T-cell (primary cell): Measurements from ENCODE around the gene LCN15. TPM values are rescaled to one million over a fixed set of nuclear protein-coding genes. Genes with fewer than 3 reads are reported as not detected.
A peak's percentile ranks its signal among the peaks of the same experiment; 100 is the strongest.
"Not testable (repeated sequence)": the region's sequence is repeated elsewhere in the genome, so short reads cannot be mapped to it uniquely, and the experiment has no call there.

Experiments
- ATAC-seq, 4 experiments: fragments of 200-7000 bp in 3 of 4; fragments of 150-1000 bp in 1 of 4; cut with Tn5 transposase; replicated peaks in 1 of 4; 1 replicate in 3 of 4; 2 replicates in 1 of 4; pipeline ENCODE4 v1.10.0; 2021; ENCODE audit warnings: moderate library complexity in 3 of 4, mild to moderate bottlenecking in 2 of 4, moderate number of reproducible peaks in 1 of 4
- CTCF ChIA-PET, 2 donors: fragments of 300-600 bp; sonication (Branson Sonifier 250); formaldehyde crosslinking; loops; one replicate each; lab custom pipeline; 2022; ENCODE audit warnings: antibody characterized with exemption in 2 of 2; lab: Charles Lee
- POLR2A ChIA-PET, 2 donors: fragments of 300-600 bp; sonication (Branson Sonifier 250); formaldehyde crosslinking; loops; one replicate each; lab custom pipeline; 2022; ENCODE audit warnings: antibody characterized with exemption in 2 of 2; lab: Charles Lee
- DNase-seq, 35 experiments: peaks; one replicate each; pipeline versions ENCODE4 v3.0.0 to v3.0.0-alpha.2; 2013 to 2023
- H3K27ac ChIP-seq: one replicate; pipeline ENCODE4 v1.5.1; 2013; ENCODE audit warnings: low read length
- H3K27me3 ChIP-seq, 2 experiments: replicated peaks in 1 of 2; 1 replicate in 1 of 2; 2 replicates in 1 of 2; pipeline versions ENCODE4 v1.6.1 to v1.7.0; 2013; ENCODE audit warnings: low read length in 1 of 2, mixed read lengths in 1 of 2; ENCODE audit not compliant: control insufficient read depth in 2 of 2, insufficient read depth in 2 of 2; ENCODE audit errors: extremely low read depth in 1 of 2
- H3K36me3 ChIP-seq, 2 donors: 1 replicate in 1 of 2; 2 replicates in 1 of 2; pipeline versions ENCODE4 v1.6.1 to v1.7.0; 2013; ENCODE audit warnings: low read length in 1 of 2; ENCODE audit not compliant: control insufficient read depth in 2 of 2, insufficient read depth in 1 of 2; ENCODE audit errors: extremely low read depth in 1 of 2
- H3K4me1 ChIP-seq, 2 experiments: 1 replicate in 1 of 2; 2 replicates in 1 of 2; pipeline versions ENCODE4 v1.6.1 to v1.7.0; 2013; ENCODE audit warnings: low read length in 2 of 2, mixed read lengths in 1 of 2; ENCODE audit not compliant: insufficient read depth in 2 of 2, control insufficient read depth in 1 of 2; ENCODE audit errors: extremely low read depth in 1 of 2
- H3K4me3 ChIP-seq, 2 donors: 1 replicate in 1 of 2; 2 replicates in 1 of 2; pipeline versions ENCODE4 v1.5.1 to v1.7.0; 2013; ENCODE audit warnings: mild to moderate bottlenecking in 2 of 2, low read length in 1 of 2, moderate library complexity in 1 of 2; ENCODE audit not compliant: control insufficient read depth in 1 of 2; ENCODE audit errors: extremely low read depth in 1 of 2
- H3K9me3 ChIP-seq: 2 replicates; pipeline ENCODE4 v1.7.0; 2013
- H3K27ac Mint-ChIP-seq, 2 donors: one replicate each; pipeline ENCODE4 v1.8.0; 2020 to 2021; ENCODE audit warnings: mild to moderate bottlenecking in 2 of 2, mixed read lengths in 2 of 2
- H3K27me3 Mint-ChIP-seq, 2 donors: one replicate each; pipeline ENCODE4 v1.8.0; 2021 to 2022; ENCODE audit warnings: mixed read lengths in 2 of 2
- H3K36me3 Mint-ChIP-seq: one replicate; pipeline ENCODE4 v1.8.0; 2021; ENCODE audit warnings: mixed read lengths
- H3K4me1 Mint-ChIP-seq, 3 donors: one replicate each; pipeline ENCODE4 v1.8.0; 2020 to 2022; ENCODE audit warnings: mixed read lengths in 3 of 3, mild to moderate bottlenecking in 1 of 3
- H3K4me3 Mint-ChIP-seq, 3 donors: one replicate each; pipeline ENCODE4 v1.8.0; 2020 to 2022; ENCODE audit warnings: mild to moderate bottlenecking in 3 of 3, mixed read lengths in 3 of 3, moderate library complexity in 3 of 3
- H3K9me3 Mint-ChIP-seq, 3 donors: one replicate each; pipeline ENCODE4 v1.8.0; 2020 to 2022; ENCODE audit warnings: mixed read lengths in 3 of 3
- WGBS: methylation state at CpG from one replicate; pipeline ENCODE4 v1.1.5; 2013; ENCODE audit warnings: missing lambda C conversion rate; ENCODE audit not compliant: insufficient coverage; 5-methylcytosine and 5-hydroxymethylcytosine counted together
- total RNA-seq, 35 experiments: library from RNA in 6 of 35; stranded (reverse) in 6 of 35; fragments of 120-200 nt in 1 of 35; gene quantifications; one replicate each; pipeline versions ENCODE4 v1.2.1 to v1.2.4 and lab custom pipeline; 2013 to 2026

LCN15 gene
- total RNA-seq, 5 donors from 2014 or later (not counting 1 experiment from before 2014, with no cell fraction given) = not detected

DNA sequence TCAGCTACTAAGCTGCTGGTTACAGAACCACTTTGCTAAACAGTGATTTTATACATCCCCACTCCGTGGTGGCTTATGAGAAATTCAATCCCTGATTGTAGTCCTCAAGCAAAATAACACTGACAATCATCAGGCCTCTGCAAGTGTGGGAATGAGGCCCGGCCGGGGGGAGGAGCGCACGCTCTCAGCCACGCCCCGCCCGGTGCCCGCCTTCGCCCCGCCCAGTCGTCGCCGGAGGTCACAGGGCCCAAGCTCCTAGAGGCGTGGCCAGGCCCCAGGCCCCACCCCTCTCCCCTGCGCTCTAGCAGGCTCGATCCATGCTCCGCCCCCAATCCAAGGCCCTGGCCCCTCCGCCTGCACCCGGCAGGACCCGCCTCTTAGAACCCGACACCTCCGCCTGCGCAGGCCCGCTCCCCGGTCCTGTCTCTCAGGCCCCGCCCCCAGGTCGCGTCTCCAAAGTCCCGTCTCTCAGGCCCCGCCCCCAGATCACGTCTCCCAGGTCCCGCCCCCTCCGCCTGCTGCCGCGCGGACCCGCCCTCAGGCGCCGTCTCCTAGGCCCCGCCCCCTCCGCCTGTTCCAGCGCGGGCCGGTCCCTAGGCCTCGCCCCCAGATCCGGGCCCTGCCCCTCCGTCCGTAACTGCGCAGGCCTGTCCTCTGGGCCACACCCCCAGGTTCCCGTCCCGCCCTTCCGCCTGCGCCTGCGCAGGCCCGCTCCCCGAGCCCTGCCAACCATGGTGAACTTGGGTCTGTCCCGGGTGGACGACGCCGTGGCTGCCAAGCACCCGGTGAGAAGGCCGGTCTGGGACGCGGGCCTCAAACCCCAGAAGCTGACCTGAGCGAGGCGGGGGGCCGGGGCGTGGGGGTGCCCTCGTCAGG is 26.6 kb upstream of the LCN15 start, which contains the start of gene TMEM141:
Gene TMEM141, plus strand, starts transcription at position 705 of the 876 bp plus-strand sequence. Its CDS starts 27 bp downstream, at position 732.
- peaks cover 0 to 4% of the 10 kb centered on the region in 2 experiments for H3K27me3 ChIP-seq
- no peaks in the 10 kb centered on the region for H3K9me3 ChIP-seq
- Mint-ChIP-seq H3K36me3 (peaks cover 5% of the 10 kb centered on the region), H3K9me3 (no peaks in the 10 kb centered on the region), H3K4me3 (peak within 1 kb of the TSS; percentile 78 to 82 (median 80)), H3K4me1 (peaks cover 12 to 29% (median 21%) of the 10 kb centered on the region in 3 donors), H3K27ac (peak within 1 kb of the TSS; percentile 89 to 91), H3K27me3 (peaks cover 0 to 3% of the 10 kb centered on the region in 2 donors)
- H3K4me1 ChIP-seq = peaks cover 7 to 40% of the 10 kb centered on the region in 2 experiments
- ChIA-PET POLR2A (interaction anchor here (0.5 to 0.6 kb wide), 2 partner anchors 95 to 450 kb away, joined by 3 read pairs; no protein-coding TSS in a partner anchor), CTCF (interaction anchor here (0.6 to 1.2 kb wide), 7 partner anchors 16 to 398 kb away, joined by 3 to 8 read pairs (median 3); partner anchors contain the start of gene TRAF2 (in 1 of the 2))
- H3K4me3 ChIP-seq = peak within 1 kb of the TSS; percentile 75 to 86
- WGBS = under 1% methylated on average over 66 of the region's 70 CpGs
- peak; percentile 87 to 91 (median 90) for ATAC-seq
- DNase-seq = peak; percentile 98 to 100 (median 100)
- peak within 1 kb of the TSS; percentile 97 for H3K27ac ChIP-seq
- peaks cover 0 to 7% of the 10 kb centered on the region in 2 donors for H3K36me3 ChIP-seq

DNA sequence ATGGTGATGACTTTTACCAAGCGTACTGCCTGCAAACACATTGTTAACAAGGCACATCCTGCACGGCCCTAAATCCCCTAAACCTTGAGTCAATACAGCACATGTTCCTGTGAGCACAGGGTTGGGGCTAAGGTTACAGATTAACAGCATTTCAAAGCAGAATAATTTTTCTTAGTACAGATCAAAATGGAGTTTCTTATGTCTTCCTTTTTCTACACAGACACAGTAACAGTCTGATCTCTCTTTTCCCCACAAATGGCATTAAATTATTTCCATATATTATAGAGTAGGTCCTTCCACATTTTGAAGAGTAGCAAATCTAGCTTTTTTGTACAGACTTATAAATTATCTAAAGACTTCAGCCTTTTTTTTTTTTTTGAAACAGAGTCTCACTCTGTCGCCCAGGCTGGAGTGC is 25.2 kb upstream of the LCN15 start:
- no peak for DNase-seq
- Histone ChIP-seq H3K4me1 (peaks cover 7 to 36% of the 10 kb centered on the region in 2 experiments), H3K27me3 (peaks cover 0 to 4% of the 10 kb centered on the region in 2 experiments), H3K27ac (no peak overlapping the region), H3K4me3 (no peak overlapping the region), H3K36me3 (peaks cover 0 to 7% of the 10 kb centered on the region in 2 donors), H3K9me3 (no peaks in the 10 kb centered on the region)
- no peak overlapping the region for H3K4me3 Mint-ChIP-seq
- POLR2A ChIA-PET = no interaction called here
- H3K36me3 Mint-ChIP-seq = peaks cover 5% of the 10 kb centered on the region
- H3K9me3 Mint-ChIP-seq = no peaks in the 10 kb centered on the region
- no peak overlapping the region for H3K27ac Mint-ChIP-seq
- H3K4me1 Mint-ChIP-seq = peaks cover 12 to 28% (median 20%) of the 10 kb centered on the region in 3 donors
- no peak for ATAC-seq
- CTCF ChIA-PET = interaction anchor here in 1 of 2 donors (0.7 kb wide), 1 partner anchor 246 kb away, joined by 4 read pairs; no protein-coding TSS in a partner anchor
- H3K27me3 Mint-ChIP-seq = peaks cover 0 to 3% of the 10 kb centered on the region in 2 donors
- 86% methylated on average over 1 of the region's 3 CpGs for WGBS

DNA sequence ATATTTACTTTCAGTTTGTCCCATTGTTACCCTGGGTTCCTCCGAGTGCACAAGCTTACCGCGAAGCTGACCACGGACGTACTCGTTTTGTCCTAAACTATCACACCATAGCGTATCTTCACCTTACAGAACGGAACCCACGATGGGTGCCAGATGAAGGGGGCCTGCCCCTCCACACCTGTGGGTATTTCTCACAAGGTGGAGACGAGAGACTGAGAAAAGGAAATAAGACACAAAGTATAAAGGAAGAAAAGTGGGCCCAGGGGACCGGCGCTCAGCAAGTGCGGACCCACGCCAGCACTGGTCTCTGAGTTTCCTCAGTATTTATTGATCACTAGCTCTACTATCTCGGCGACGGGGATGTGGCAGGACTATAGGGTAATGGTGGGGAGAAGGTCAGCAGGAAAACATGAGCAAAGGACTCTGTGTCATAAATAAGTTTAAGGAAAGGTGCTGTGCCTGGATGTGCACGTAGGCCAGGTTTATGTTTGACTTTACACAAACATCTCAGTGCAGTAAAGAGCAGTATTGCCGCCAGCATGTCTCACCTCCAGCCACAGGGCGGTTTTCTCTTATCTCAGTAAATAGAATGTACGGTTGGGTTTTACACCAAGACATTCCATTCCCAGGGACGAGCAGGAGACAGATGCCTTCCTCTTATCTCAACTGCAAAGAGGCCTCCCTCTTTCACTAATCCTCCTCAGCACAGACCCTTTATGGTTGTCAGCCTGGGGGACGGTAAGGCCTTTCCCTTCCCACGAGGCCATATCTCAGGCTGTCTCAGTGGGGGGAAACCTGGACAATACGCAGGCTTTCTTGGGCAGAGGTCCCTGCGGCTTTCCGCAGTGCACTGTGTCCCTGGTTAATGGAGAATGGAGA is 24.6 kb upstream of the LCN15 start:
- H3K27ac ChIP-seq, POLR2A ChIA-PET: not testable (repeated sequence)
- H3K27ac Mint-ChIP-seq = peak overlapping the region in 1 of 2 donors; percentile 24

DNA sequence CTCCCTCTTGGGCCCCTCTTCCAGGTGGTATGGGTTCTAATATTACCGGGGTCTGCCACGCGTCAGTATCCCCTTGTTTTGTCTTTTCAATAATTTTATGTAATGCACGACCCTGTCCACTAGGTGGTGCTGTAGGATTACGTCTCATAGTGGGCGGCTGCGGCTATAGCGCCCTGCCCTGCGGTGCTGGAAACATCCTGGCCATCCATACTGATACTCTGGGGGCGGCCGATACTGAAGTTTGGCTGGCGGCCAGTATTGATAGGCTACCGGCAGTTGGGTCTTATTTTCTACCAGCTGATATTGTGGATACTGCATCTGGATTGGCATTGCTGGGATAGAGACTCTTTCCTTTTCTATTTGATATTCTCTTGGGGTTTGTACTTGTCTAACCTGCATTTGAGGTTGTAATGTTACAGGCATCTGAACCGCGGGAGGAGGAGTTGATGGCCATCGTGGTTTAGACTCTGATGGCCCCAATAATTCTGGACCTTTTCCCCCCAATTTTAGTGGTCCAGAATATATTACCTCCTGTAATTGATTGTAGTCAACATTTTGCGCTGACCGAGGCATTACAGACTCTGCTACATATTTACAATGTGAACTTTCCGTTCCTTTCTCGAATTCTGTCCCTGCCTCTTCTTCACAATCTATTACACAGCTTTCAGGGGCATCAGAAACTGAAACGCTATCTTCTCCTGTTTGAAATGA is 23.5 kb upstream of the LCN15 start:
- ChIA-PET POLR2A (interaction anchor here in 1 of 2 donors (0.6 kb wide), 1 partner anchor 247 kb away, joined by 3 read pairs; no protein-coding TSS in a partner anchor), CTCF (interaction anchor here in 1 of 2 donors (0.6 to 1.1 kb wide), 3 partner anchors 178 to 309 kb away, joined by 3 to 9 read pairs (median 7); no protein-coding TSS in a partner anchor)
- 16% methylated on average over 9 of the region's 21 CpGs for WGBS
- H3K9me3 ChIP-seq = no peaks in the 10 kb centered on the region
- peaks cover 0 to 4% of the 10 kb centered on the region in 2 experiments for H3K27me3 ChIP-seq
- no peak for ATAC-seq
- Mint-ChIP-seq H3K36me3 (no peaks in the 10 kb centered on the region), H3K9me3 (no peaks in the 10 kb centered on the region), H3K27me3 (peaks cover 0 to 3% of the 10 kb centered on the region in 2 donors), H3K27ac (peak overlapping the region in 1 of 2 donors; percentile 25), H3K4me1 (peaks cover 12 to 25% (median 17%) of the 10 kb centered on the region in 3 donors), H3K4me3 (no peak overlapping the region)
- H3K36me3 ChIP-seq = peaks cover 0 to under 1% of the 10 kb centered on the region in 2 donors
- DNase-seq = peak in 31 of 35 experiments; percentile 34 to 88 (median 54)
- H3K27ac ChIP-seq = no peak overlapping the region
- H3K4me3 ChIP-seq = no peak overlapping the region
- peaks cover 7 to 34% of the 10 kb centered on the region in 2 experiments for H3K4me1 ChIP-seq

More for the DNA sequence above, 24.6 kb upstream of the LCN15 start:
- H3K4me1 ChIP-seq = peaks cover 7 to 36% of the 10 kb centered on the region in 2 experiments
- DNase-seq = peak in 1 of 35 experiments; percentile 0
- peaks cover 12 to 28% (median 20%) of the 10 kb centered on the region in 3 donors for H3K4me1 Mint-ChIP-seq
- CTCF ChIA-PET = interaction anchor here in 1 of 2 donors (0.7 to 1.1 kb wide), 3 partner anchors 55 to 246 kb away, joined by 3 to 4 read pairs (median 3); no protein-coding TSS in a partner anchor
- H3K36me3 Mint-ChIP-seq, H3K27me3 Mint-ChIP-seq, H3K36me3 ChIP-seq, H3K4me3 ChIP-seq, H3K9me3 Mint-ChIP-seq, H3K27me3 ChIP-seq, H3K4me3 Mint-ChIP-seq, ATAC-seq, H3K9me3 ChIP-seq: not testable (repeated sequence)
- WGBS = 71% methylated on average over 4 of the region's 27 CpGs

- H3K4me3 ChIP-seq, H3K27ac ChIP-seq, H3K36me3 Mint-ChIP-seq, H3K27ac Mint-ChIP-seq, H3K9me3 Mint-ChIP-seq, ATAC-seq, H3K36me3 ChIP-seq, H3K9me3 ChIP-seq, DNase-seq, H3K27me3 Mint-ChIP-seq, POLR2A ChIA-PET, H3K27me3 ChIP-seq, H3K4me3 Mint-ChIP-seq: not testable (repeated sequence)
- no CpG with 5 or more reads among the region's 4 CpGs for WGBS
- H3K4me1 ChIP-seq = peaks cover 7 to 25% of the 10 kb centered on the region in 2 experiments
- CTCF ChIA-PET = interaction anchor here in 1 of 2 donors (1.1 to 1.9 kb wide), 2 partner anchors 9 to 248 kb away, joined by 3 to 5 read pairs; no protein-coding TSS in a partner anchor
- H3K4me1 Mint-ChIP-seq = peaks cover 8 to 18% (median 11%) of the 10 kb centered on the region in 3 donors
These were observed 22.7 kb upstream of the LCN15 start for GRCh38 chr9:136786983-136787382.
